ENCODE results near the gene CTTNBP2. TPM values are rescaled to one million over a fixed set of nuclear protein-coding genes. Genes with fewer than 3 reads are reported as not detected.

CTTNBP2 gene
- polyA plus RNA-seq, 1 of the 3 experiments (the other 2 are of a cell fraction), result not detected

DNA sequence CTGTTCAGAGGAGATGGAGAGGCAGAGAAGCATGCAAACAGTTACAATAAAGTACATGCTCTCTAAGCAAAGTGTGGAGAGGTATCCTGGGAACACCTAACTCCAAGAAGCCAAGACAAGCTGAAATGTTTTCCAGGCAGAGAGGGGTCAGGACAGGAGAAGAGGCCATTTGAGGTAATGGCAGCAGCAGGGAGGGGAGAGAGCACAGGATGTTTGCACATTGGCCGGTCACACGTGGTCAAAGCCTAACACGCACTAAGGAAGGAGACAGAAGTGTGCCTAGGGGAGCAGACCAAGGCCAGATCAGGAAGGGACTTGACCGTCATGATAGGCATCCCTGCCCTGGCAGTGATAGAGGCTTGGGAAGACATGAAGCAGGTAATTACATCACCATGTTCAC lies 101.5 kb downstream of the CTTNBP2 start:
- ChIA-PET POLR2A (no interaction called here), CTCF (no interaction called here)
- TF ChIP-seq NRF1 (IDR thresholded peaks at IDR 0.05; ENCODE audit: low read depth, low read length) (no peak), GATA2 (CRISPR knock-in tag; IDR thresholded peaks at IDR 0.05) (no peak), GABPA (IDR thresholded peaks at IDR 0.05; ENCODE audit: low read depth) (no peak), SIN3A (IDR thresholded peaks at IDR 0.05; ENCODE audit: borderline replicate concordance, low read depth, low read length) (no peak), ELF1 (IDR thresholded peaks at IDR 0.05) (no peak), RCOR1 (IDR thresholded peaks at IDR 0.05; ENCODE audit: low read length) (no peak), TAF1 (IDR thresholded peaks at IDR 0.05; ENCODE audit: borderline replicate concordance, low read depth, low read length) (no peak)
- TF ChIP-seq, protein P1, sequence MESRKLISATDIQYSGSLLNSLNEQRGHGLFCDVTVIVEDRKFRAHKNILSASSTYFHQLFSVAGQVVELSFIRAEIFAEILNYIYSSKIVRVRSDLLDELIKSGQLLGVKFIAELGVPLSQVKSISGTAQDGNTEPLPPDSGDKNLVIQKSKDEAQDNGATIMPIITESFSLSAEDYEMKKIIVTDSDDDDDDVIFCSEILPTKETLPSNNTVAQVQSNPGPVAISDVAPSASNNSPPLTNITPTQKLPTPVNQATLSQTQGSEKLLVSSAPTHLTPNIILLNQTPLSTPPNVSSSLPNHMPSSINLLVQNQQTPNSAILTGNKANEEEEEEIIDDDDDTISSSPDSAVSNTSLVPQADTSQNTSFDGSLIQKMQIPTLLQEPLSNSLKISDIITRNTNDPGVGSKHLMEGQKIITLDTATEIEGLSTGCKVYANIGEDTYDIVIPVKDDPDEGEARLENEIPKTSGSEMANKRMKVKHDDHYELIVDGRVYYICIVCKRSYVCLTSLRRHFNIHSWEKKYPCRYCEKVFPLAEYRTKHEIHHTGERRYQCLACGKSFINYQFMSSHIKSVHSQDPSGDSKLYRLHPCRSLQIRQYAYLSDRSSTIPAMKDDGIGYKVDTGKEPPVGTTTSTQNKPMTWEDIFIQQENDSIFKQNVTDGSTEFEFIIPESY (IDR thresholded peaks at IDR 0.05; ENCODE audit: borderline replicate concordance, low read depth), result no peak
- no peaks in the 10 kb centered on the region for H3K9me3 ChIP-seq
- no peak overlapping the region for H3K4me3 ChIP-seq (ENCODE audit: low read depth in 2 of 2, low read length in 1 of 2)
- H2AFZ ChIP-seq (ENCODE audit: low read depth), result no peak overlapping the region
- peaks cover 4% of the 10 kb centered on the region; the same call in 1 of the 2 replicates for H3K27me3 ChIP-seq (ENCODE audit: insufficient read depth)
- H3K36me3 ChIP-seq (replicated peaks in 1 of 2; ENCODE audit: control insufficient read depth in 1 of 2, insufficient read depth in 2 of 2, low read length in 1 of 2), result no peaks in the 10 kb centered on the region
- no peaks in the 10 kb centered on the region for H4K20me1 ChIP-seq (ENCODE audit: insufficient read depth)
- no peak overlapping the region for H3K27ac ChIP-seq (ENCODE audit: low read depth in 2 of 2, low read length in 1 of 2)
- 6% methylated on average over 4 of the region's 4 CpGs for WGBS (ENCODE audit: low lambda C conversion rate)
- H3K9ac ChIP-seq, result no peak overlapping the region
- no peak overlapping the region for H3K4me2 ChIP-seq
- H3K4me1 ChIP-seq (ENCODE audit: control insufficient read depth in 1 of 2, insufficient read depth in 2 of 2, low read depth in 1 of 2, low read length in 1 of 2), result no peaks in the 10 kb centered on the region
- H3K79me2 ChIP-seq (ENCODE audit: insufficient read depth), result no peaks in the 10 kb centered on the region
- no peak for DNase-seq
- no peaks in the 10 kb centered on the region for H3F3A ChIP-seq (replicated peaks; ENCODE audit: insufficient read depth)
- H3K9me2 ChIP-seq, result no peaks in the 10 kb centered on the region

DNA sequence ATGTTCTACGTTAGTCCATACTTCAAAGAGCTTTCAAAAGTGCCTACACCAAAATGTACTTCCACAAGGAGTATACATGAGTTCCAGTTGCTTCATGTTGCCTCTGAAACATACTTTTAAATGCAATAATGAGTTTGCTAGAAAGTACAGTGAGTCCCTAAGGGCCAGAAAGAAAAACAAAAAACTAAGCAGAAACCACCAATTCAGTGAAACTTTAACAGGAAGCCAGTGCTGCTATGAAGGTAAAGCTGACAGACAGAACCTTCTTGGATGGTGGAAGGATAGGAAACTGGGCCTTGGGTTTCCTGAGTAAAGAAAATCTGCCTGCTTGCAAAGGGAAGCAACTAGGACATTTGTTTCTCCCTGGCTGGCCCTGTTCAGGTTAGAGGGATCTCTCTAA lies 104.2 kb downstream of the CTTNBP2 start:
- H3K4me1 ChIP-seq (ENCODE audit: control insufficient read depth in 1 of 2, insufficient read depth in 2 of 2, low read depth in 1 of 2, low read length in 1 of 2), result no peaks in the 10 kb centered on the region
- POLR2A ChIA-PET, result no interaction called here
- H3K79me2 ChIP-seq (ENCODE audit: insufficient read depth), result no peaks in the 10 kb centered on the region
- no peak for DNase-seq
- no peak for TF ChIP-seq JUND (IDR thresholded peaks at IDR 0.05)
- TF ChIP-seq, protein P2, sequence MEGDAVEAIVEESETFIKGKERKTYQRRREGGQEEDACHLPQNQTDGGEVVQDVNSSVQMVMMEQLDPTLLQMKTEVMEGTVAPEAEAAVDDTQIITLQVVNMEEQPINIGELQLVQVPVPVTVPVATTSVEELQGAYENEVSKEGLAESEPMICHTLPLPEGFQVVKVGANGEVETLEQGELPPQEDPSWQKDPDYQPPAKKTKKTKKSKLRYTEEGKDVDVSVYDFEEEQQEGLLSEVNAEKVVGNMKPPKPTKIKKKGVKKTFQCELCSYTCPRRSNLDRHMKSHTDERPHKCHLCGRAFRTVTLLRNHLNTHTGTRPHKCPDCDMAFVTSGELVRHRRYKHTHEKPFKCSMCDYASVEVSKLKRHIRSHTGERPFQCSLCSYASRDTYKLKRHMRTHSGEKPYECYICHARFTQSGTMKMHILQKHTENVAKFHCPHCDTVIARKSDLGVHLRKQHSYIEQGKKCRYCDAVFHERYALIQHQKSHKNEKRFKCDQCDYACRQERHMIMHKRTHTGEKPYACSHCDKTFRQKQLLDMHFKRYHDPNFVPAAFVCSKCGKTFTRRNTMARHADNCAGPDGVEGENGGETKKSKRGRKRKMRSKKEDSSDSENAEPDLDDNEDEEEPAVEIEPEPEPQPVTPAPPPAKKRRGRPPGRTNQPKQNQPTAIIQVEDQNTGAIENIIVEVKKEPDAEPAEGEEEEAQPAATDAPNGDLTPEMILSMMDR (IDR thresholded peaks at IDR 0.05), result no peak
- TF ChIP-seq RFX5 (IDR thresholded peaks at IDR 0.05; ENCODE audit: low read length), result no peak
- no peak for TF ChIP-seq RAD21 (IDR thresholded peaks at IDR 0.05; ENCODE audit: low read length)
- TF ChIP-seq FOSL2 (IDR thresholded peaks at IDR 0.05; ENCODE audit: borderline replicate concordance, low read depth), result no peak
- TF ChIP-seq RCOR1 (IDR thresholded peaks at IDR 0.05; ENCODE audit: low read length), result no peak
- no peak for TF ChIP-seq NRF1 (IDR thresholded peaks at IDR 0.05; ENCODE audit: low read depth, low read length)
- TF ChIP-seq, protein P3, sequence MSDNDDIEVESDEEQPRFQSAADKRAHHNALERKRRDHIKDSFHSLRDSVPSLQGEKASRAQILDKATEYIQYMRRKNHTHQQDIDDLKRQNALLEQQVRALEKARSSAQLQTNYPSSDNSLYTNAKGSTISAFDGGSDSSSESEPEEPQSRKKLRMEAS (IDR thresholded peaks at IDR 0.05; ENCODE audit: low read depth), result no peak
- no peak overlapping the region for H3K4me3 ChIP-seq (ENCODE audit: low read depth in 2 of 2, low read length in 1 of 2)
- no peaks in the 10 kb centered on the region for H3K9me3 ChIP-seq
- H4K20me1 ChIP-seq (ENCODE audit: insufficient read depth), result no peaks in the 10 kb centered on the region
- WGBS (ENCODE audit: low lambda C conversion rate), result 5% methylated on average over 1 of the region's 1 CpG
- H3K4me2 ChIP-seq, result no peak overlapping the region
- CTCF ChIA-PET, result no interaction called here
- peaks cover 4% of the 10 kb centered on the region; the same call in 1 of the 2 replicates for H3K27me3 ChIP-seq (ENCODE audit: insufficient read depth)
- H3K27ac ChIP-seq (ENCODE audit: low read depth in 2 of 2, low read length in 1 of 2), result no peak overlapping the region
- H3K36me3 ChIP-seq (replicated peaks in 1 of 2; ENCODE audit: control insufficient read depth in 1 of 2, insufficient read depth in 2 of 2, low read length in 1 of 2), result no peaks in the 10 kb centered on the region
- no peaks in the 10 kb centered on the region for H3K9me2 ChIP-seq
- no peak overlapping the region for H2AFZ ChIP-seq (ENCODE audit: low read depth)
- no peak overlapping the region for H3K9ac ChIP-seq
- H3F3A ChIP-seq (replicated peaks; ENCODE audit: insufficient read depth), result no peaks in the 10 kb centered on the region
